PFSK-1 (cell line): ENCODE results near the gene REV3L.

Experiments used
- FOXP2 ChIP-seq: optimal IDR thresholded peaks from 2 replicates; pipeline ENCODE3; 2011; ENCODE audit warnings: borderline replicate concordance, control low read depth, inconsistent platforms; ENCODE audit not compliant: insufficient read depth; ENCODE audit errors: extremely low read length, extremely low read depth
- POLR2AphosphoS5 ChIP-seq: IDR thresholded peaks from 2 replicates; pipeline ENCODE4 v1.6.1; 2012; ENCODE audit warnings: low read depth, mild to moderate bottlenecking, control low read depth, low read length, moderate library complexity
- REST ChIP-seq, 2 experiments: IDR thresholded peaks; 2 replicates each; pipeline versions ENCODE4 v1.6.1 to v1.8.0; 2011 to 2012; ENCODE audit warnings: low read depth in 2 of 2, low read length in 2 of 2, control low read depth in 1 of 2, inconsistent platforms in 1 of 2, mild to moderate bottlenecking in 1 of 2, moderate library complexity in 1 of 2; ENCODE audit not compliant: insufficient read depth in 1 of 2
- SIN3A ChIP-seq: IDR thresholded peaks from 2 replicates; pipeline ENCODE4 v1.6.1; 2012; ENCODE audit warnings: mild to moderate bottlenecking, low read length, moderate library complexity, borderline replicate concordance; ENCODE audit not compliant: insufficient read depth
- TAF1 ChIP-seq: IDR thresholded peaks from 2 replicates; pipeline ENCODE4 v1.6.1; 2012; ENCODE audit warnings: low read length, control low read depth, borderline replicate concordance; ENCODE audit not compliant: insufficient read depth

Gene REV3L

GRCh38 chr6:111250791-111251354 is 232.1 kb downstream of the REV3L start:
- TF ChIP-seq SIN3A (no peak), TAF1 (no peak), FOXP2 (no peak), POLR2AphosphoS5 (no peak), REST (IDR thresholded peaks at IDR 0.05; ENCODE audit: insufficient read depth in 1 of 2, low read depth in 2 of 2, low read length in 2 of 2) (no peak)
